Measurements from ENCODE around the gene CIC. TPM values are rescaled to one million over a fixed set of nuclear protein-coding genes. Genes with fewer than 3 reads are reported as not detected.
A peak's percentile ranks its signal among the peaks of the same experiment; 100 is the strongest.

Gene CIC
- total and polyA plus RNA-seq, 3 donors from 2014 or later, result 95.6 to 181 (median 163) TPM

DNA sequence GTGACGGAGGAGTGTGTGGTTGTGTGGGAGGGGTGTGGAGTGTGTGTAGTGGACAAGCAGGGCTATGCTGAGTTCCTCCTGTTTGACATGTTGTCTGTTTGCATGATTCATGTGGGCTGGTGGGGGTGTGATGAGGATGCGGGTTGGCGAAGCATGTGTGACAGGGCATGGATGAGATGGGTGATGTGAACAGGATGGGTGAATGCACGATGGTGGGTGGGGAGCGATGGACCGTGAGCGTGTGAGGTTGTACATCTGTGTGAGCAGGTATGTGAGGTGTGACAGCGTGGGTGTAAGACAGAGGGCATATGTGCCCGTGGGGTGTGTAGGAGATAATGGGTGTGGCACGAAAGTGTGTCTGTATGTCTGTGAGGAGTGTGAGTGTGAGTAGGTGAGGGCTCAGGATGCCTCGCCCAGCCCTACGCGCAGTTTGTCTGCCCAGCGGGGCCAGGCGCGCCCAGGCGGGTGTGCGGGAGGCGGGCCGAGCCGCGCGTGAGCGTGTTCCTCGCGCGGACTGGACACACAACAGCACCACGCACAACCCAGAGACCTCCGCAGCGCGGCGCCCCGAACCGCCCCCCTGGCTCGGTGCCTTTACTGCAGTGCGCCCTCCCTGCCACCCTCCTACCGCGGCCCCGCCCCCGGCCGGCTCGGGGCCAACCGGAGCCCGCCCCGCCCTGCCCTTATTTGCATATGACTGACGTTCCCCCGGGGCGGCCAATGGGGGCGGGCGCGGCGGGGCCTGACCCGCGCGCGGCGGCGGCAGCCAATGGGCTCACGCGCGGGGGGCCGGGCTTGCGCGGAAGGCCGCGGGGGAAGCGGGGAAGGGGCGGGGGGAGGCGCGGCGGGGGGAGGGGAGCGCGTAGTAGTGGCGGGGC, 14.4 kb downstream of the CIC start:
- intact Hi-C loops (cut with DNase I; ENCODE audit: low total_unique reads), result no loop called here
- peaks cover 65% of the 10 kb centered on the region for H3K4me1 ChIP-seq
- WGBS, 2 donors, result 1 to 5% methylated on average over 13 to 56 of the region's 74 CpGs

DNA sequence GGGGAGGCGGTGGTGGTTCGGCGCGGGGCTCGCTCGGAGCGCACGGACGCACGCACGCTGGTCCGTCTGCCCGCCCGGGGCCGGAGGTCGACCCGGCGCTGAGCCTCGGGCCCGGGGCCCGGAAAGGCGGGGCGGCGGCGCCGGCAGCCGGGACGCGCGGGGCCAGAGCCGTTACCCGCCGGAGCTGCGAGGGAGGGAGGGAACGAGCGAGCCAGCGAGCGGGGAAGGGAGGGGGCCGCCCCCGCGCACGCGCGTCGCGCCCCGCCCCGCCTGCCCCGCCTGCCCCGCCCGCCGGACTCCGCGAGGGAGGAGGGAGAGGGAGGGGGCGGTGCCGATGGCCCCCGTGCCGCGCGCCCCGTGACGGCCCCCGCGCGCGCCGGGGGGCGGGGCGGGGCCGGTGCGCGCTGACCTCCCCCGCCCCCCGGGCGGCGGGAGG, 15.0 kb downstream of the CIC start:
- DNase-seq, result peak; percentile 76
- no peaks in the 10 kb centered on the region for H3K27me3 ChIP-seq
- intact Hi-C loops (cut with DNase I; ENCODE audit: low total_unique reads), result no loop called here
- H3K4me3 ChIP-seq, result peak overlapping the region in 1 of 2 donors; percentile 76
- peak overlapping the region in 1 of 2 donors; percentile 98 for H3K27ac ChIP-seq
- TF ChIP-seq POLR2A (IDR thresholded peaks at IDR 0.05), result no peak
- TF ChIP-seq, protein P1, sequence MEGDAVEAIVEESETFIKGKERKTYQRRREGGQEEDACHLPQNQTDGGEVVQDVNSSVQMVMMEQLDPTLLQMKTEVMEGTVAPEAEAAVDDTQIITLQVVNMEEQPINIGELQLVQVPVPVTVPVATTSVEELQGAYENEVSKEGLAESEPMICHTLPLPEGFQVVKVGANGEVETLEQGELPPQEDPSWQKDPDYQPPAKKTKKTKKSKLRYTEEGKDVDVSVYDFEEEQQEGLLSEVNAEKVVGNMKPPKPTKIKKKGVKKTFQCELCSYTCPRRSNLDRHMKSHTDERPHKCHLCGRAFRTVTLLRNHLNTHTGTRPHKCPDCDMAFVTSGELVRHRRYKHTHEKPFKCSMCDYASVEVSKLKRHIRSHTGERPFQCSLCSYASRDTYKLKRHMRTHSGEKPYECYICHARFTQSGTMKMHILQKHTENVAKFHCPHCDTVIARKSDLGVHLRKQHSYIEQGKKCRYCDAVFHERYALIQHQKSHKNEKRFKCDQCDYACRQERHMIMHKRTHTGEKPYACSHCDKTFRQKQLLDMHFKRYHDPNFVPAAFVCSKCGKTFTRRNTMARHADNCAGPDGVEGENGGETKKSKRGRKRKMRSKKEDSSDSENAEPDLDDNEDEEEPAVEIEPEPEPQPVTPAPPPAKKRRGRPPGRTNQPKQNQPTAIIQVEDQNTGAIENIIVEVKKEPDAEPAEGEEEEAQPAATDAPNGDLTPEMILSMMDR (IDR thresholded peaks at IDR 0.05), result no peak
- no peaks in the 10 kb centered on the region for H3K9me3 ChIP-seq
- H3K4me1 ChIP-seq, result peaks cover 59% of the 10 kb centered on the region
- no peaks in the 10 kb centered on the region for H3K36me3 ChIP-seq (ENCODE audit: low read depth, missing control alignments)
- 0% methylated on average over 34 of the region's 76 CpGs; no CpG with 5 or more reads in 1 of the 2 donors for WGBS, 2 donors

More for the DNA sequence above, 14.4 kb downstream of the CIC start:
- peak overlapping the region; percentile 53 to 76 for H3K4me3 ChIP-seq
- H3K27me3 ChIP-seq, result no peaks in the 10 kb centered on the region
- H3K9me3 ChIP-seq, result no peaks in the 10 kb centered on the region
- TF ChIP-seq, protein P1 (IDR thresholded peaks at IDR 0.05), result peak in 1 of 3 experiments; percentile 2
- TF ChIP-seq POLR2A (IDR thresholded peaks at IDR 0.05), result no peak
- DNase-seq, result peak; percentile 98
- H3K36me3 ChIP-seq (ENCODE audit: low read depth, missing control alignments), result no peaks in the 10 kb centered on the region
- peak overlapping the region; percentile 87 to 98 for H3K27ac ChIP-seq

DNA sequence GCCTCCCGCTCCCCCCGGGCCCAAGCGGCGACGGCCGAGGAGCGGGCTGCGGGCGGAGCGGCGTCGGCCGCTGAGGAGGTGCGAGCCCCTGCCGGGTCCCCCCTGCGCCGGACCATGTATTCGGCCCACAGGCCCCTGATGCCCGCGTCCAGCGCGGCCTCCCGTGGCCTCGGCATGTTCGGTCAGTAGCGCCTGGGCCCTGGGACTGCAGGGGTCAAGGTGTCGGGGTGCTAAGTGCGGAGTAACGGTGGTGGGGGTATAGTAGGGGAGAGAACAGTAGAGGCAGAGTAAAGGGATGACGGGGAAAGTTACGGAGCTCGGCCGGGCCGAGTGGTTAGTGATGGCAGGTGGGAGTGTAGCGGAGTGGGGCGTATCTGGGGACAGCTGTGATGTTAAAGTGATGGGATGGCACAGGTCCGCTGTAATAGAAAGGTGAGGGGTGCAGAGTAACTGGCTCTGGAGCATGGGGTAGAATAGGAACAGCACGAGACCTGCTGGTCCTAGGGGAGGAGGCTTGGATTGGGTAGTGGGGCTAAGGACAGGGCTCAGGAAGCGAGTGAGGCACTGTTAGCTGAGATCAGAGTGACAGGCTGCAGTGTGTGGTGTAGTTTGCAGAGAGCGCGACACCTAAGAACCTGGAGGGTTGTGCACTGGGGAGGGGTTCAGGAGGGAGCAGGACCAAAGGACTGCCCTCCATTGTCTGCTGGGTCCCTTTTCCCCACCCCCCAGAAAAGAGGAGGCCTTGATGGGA, 15.7 kb downstream of the CIC start:
- no peak for TF ChIP-seq POLR2A (IDR thresholded peaks at IDR 0.05)
- TF ChIP-seq, protein P1 (IDR thresholded peaks at IDR 0.05), result no peak
- H3K36me3 ChIP-seq (ENCODE audit: low read depth, missing control alignments), result no peaks in the 10 kb centered on the region
- H3K4me1 ChIP-seq, result peaks cover 52% of the 10 kb centered on the region
- intact Hi-C loops (cut with DNase I; ENCODE audit: low total_unique reads), result no loop called here
- DNase-seq, result no peak
- H3K27ac ChIP-seq, result peak overlapping the region; percentile 90
- no peaks in the 10 kb centered on the region for H3K27me3 ChIP-seq
- H3K4me3 ChIP-seq, result peak overlapping the region; percentile 76
- WGBS, 2 donors, result 2 to 5% methylated on average over 15 to 33 of the region's 41 CpGs
- H3K9me3 ChIP-seq, result no peaks in the 10 kb centered on the region

DNA sequence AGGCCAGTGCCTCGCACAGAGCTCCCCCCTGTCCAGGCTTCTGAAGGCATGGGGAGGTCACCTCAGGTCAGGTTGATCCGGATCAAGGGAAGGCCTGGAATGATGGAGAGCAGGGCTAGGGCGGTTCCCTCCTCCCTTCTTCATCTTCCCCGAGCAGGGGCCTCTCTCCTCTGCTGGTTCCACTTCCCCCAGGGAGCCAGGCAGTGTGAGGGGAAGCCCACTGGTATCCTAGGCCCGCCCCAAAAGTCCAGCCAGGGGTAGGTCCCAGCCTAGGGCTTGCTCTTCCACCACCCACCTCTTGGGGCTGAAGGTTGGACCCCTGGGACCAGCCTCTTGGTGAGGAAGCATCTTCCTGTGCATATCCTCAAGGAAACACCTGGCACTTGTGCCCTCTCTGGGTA, 16.5 kb downstream of the CIC start:
- Histone ChIP-seq H3K27ac (peak overlapping the region; percentile 90), H3K36me3 (ENCODE audit: low read depth, missing control alignments) (no peaks in the 10 kb centered on the region), H3K9me3 (no peaks in the 10 kb centered on the region), H3K27me3 (no peaks in the 10 kb centered on the region), H3K4me3 (no peak overlapping the region), H3K4me1 (peaks cover 51% of the 10 kb centered on the region)
- intact Hi-C loops (cut with DNase I; ENCODE audit: low total_unique reads), result no loop called here
- no peak for TF ChIP-seq POLR2A (IDR thresholded peaks at IDR 0.05)
- TF ChIP-seq, protein P1 (IDR thresholded peaks at IDR 0.05), result peak in 1 of 3 experiments; percentile 18
- 35 to 45% methylated on average over 4 to 5 of the region's 5 CpGs for WGBS, 2 donors
- no peak for DNase-seq
